ENCODE measurements around the gene LRTM1. TPM values are rescaled to one million over a fixed set of nuclear protein-coding genes. Genes with fewer than 3 reads are reported as not detected.

LRTM1 gene
- total and polyA plus RNA-seq, 2 donors (not counting 3 experiments of a cell fraction or from before 2014, with no cell fraction given): not detected

- Histone ChIP-seq H3K4me1 (ENCODE audit: control insufficient read depth, extremely low read depth, insufficient read depth, low read length) (no peaks in the 10 kb centered on the region), H3K27me3 (ENCODE audit: control insufficient read depth in 2 of 2, insufficient read depth in 2 of 2, low read length in 2 of 2) (no peaks in the 10 kb centered on the region), H3K36me3 (ENCODE audit: control insufficient read depth in 2 of 2, extremely low read depth in 1 of 2, insufficient read depth in 2 of 2, low read length in 2 of 2) (no peaks in the 10 kb centered on the region), H3K9ac (replicated peaks; ENCODE audit: extremely low read depth, insufficient read depth, low read length) (no peak overlapping the region), H3K4me2 (ENCODE audit: insufficient read depth, low read length) (no peak overlapping the region), H3K27ac (ENCODE audit: insufficient read depth, low read depth, low read length) (no peak overlapping the region), H3K9me1 (replicated peaks; ENCODE audit: control insufficient read depth, extremely low read depth, insufficient read depth, low read length) (no peaks in the 10 kb centered on the region), H4K20me1 (replicated peaks; ENCODE audit: control insufficient read depth, extremely low read depth, insufficient read depth, low read length) (no peaks in the 10 kb centered on the region), H2AFZ (ENCODE audit: low read depth, low read length) (no peak overlapping the region), H3K4me3 (replicated peaks in 1 of 3; ENCODE audit: insufficient read depth in 1 of 3, low read depth in 1 of 3, low read length in 3 of 3) (no peak overlapping the region), H3K9me3 (replicated peaks; ENCODE audit: control insufficient read depth, insufficient read depth, low read length) (no peaks in the 10 kb centered on the region), H3K79me2 (ENCODE audit: control insufficient read depth, insufficient read depth, low read length) (no peaks in the 10 kb centered on the region)
- POLR2A ChIA-PET: no interaction called here
- CTCF ChIA-PET: no interaction called here
- intact Hi-C loops (cut with micrococcal nuclease): no loop called here
- no peak for TF ChIP-seq MYC (IDR thresholded peaks at IDR 0.05; ENCODE audit: low read depth, low read length)
- dilution Hi-C loops (cut with MboI; ENCODE audit: extremely low pct_ligation_motif_present, low sequenced_read_pairs): no loop called here
- DNase-seq (ENCODE audit: low read depth, low spot score) (no peak), FAIRE-seq (no peak)
- BruUV-seq (replicated peaks): no TSS peak
Measured at GRCh38 chr3:54964081-54964480, 36.2 kb upstream of the LRTM1 start.

- Histone ChIP-seq H3K9me3 (replicated peaks; ENCODE audit: control insufficient read depth, insufficient read depth, low read length) (no peaks in the 10 kb centered on the region), H3K4me3 (replicated peaks in 1 of 3; ENCODE audit: insufficient read depth in 1 of 3, low read depth in 1 of 3, low read length in 3 of 3) (no peak overlapping the region), H3K27ac (ENCODE audit: insufficient read depth, low read depth, low read length) (no peak overlapping the region), H3K9ac (replicated peaks; ENCODE audit: extremely low read depth, insufficient read depth, low read length) (no peak overlapping the region), H3K4me1 (ENCODE audit: control insufficient read depth, extremely low read depth, insufficient read depth, low read length) (no peaks in the 10 kb centered on the region), H3K4me2 (ENCODE audit: insufficient read depth, low read length) (no peak overlapping the region), H3K36me3 (ENCODE audit: control insufficient read depth in 2 of 2, extremely low read depth in 1 of 2, insufficient read depth in 2 of 2, low read length in 2 of 2) (no peaks in the 10 kb centered on the region), H3K9me1 (replicated peaks; ENCODE audit: control insufficient read depth, extremely low read depth, insufficient read depth, low read length) (no peaks in the 10 kb centered on the region), H3K79me2 (ENCODE audit: control insufficient read depth, insufficient read depth, low read length) (no peaks in the 10 kb centered on the region), H3K27me3 (ENCODE audit: control insufficient read depth in 2 of 2, insufficient read depth in 2 of 2, low read length in 2 of 2) (no peaks in the 10 kb centered on the region), H4K20me1 (replicated peaks; ENCODE audit: control insufficient read depth, extremely low read depth, insufficient read depth, low read length) (no peaks in the 10 kb centered on the region), H2AFZ (ENCODE audit: low read depth, low read length) (no peak overlapping the region)
- TF ChIP-seq POLR2AphosphoS5 (IDR thresholded peaks at IDR 0.05; ENCODE audit: insufficient read depth, low read depth, low read length) (no peak), MAX (IDR thresholded peaks at IDR 0.05; ENCODE audit: insufficient read depth, insufficient read length) (no peak), CTCF (IDR thresholded peaks at IDR 0.05; ENCODE audit: extremely low read depth in 1 of 2, insufficient read depth in 1 of 2, low read depth in 1 of 2, low read length in 2 of 2) (no peak), JUN (IDR thresholded peaks at IDR 0.05; ENCODE audit: borderline replicate concordance, insufficient read depth, insufficient read length, low read depth) (no peak), GATA2 (IDR thresholded peaks at IDR 0.05; ENCODE audit: insufficient read depth, insufficient read length, low read depth, low read length) (no peak), MYC (IDR thresholded peaks at IDR 0.05; ENCODE audit: low read depth, low read length) (no peak), POLR2A (IDR thresholded peaks at IDR 0.05; ENCODE audit: low read depth, low read length) (no peak)
- DNase-seq (ENCODE audit: low read depth, low spot score) (no peak), FAIRE-seq (no peak)
- no TSS peak for BruUV-seq (replicated peaks)
- intact Hi-C loops (cut with micrococcal nuclease): no loop called here
- CTCF ChIA-PET: no interaction called here
- dilution Hi-C loops (cut with MboI; ENCODE audit: extremely low pct_ligation_motif_present, low sequenced_read_pairs): no loop called here
- POLR2A ChIA-PET: no interaction called here
Measured at GRCh38 chr3:54963641-54964040, 35.8 kb upstream of the LRTM1 start.
